ENCODE results near the gene GRIP2. TPM values are rescaled to one million over a fixed set of nuclear protein-coding genes. Genes with fewer than 3 reads are reported as not detected.

Gene GRIP2
- total and polyA plus RNA-seq, 10 donors, result 0.15 to 3.7 (median 1.2) TPM

DNA sequence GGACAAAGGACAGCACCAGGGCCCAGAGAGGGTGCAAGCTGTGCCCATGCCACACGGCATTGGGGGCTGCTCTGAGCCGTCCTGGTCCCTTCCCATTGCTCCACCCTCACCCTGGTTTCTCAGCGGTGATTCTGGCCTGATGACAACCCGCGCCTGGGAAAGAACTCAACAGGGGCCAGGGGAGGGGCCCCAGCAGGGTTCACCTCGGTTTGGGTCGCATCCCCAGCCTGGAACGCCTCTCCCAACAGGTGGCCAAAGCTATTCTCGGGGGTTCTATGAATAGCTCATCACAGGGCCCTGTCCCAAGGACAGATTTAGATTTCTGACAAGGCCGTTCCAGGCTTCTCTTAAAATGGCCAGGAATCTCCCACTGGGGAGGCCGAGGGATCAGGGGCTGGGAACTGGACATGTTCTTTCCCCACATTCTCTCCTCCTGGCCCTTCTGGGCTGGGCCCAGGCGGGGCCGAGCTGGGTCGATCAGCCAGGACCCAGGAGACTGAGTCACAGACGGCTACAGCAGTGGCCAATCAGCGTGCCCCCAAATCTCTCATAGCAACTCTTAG is 17.9 kb downstream of the GRIP2 start:
- no peak overlapping the region for H3K27ac ChIP-seq
- no peaks in the 10 kb centered on the region for H3K9me3 ChIP-seq
- intact Hi-C loops (cut with DNase I; ENCODE audit: low total_unique reads), result no loop called here
- no peak for DNase-seq
- peaks cover 0 to 24% (median 0%) of the 10 kb centered on the region in 6 donors for H3K4me1 ChIP-seq
- peaks cover 0 to 6% (median 0%) of the 10 kb centered on the region in 6 donors for H3K36me3 ChIP-seq
- H3K4me3 ChIP-seq, result no peak overlapping the region
- 68 to 83% (median 81%) methylated on average over 9 to 16 of the region's 16 CpGs for WGBS, 5 donors
- H3K27me3 ChIP-seq (replicated peaks in 1 of 7), result peaks cover 0 to 7% (median 0%) of the 10 kb centered on the region in 7 donors
- TF ChIP-seq POLR2A (IDR thresholded peaks at IDR 0.05) (no peak), POLR2AphosphoS5 (IDR thresholded peaks at IDR 0.05) (no peak)
- TF ChIP-seq, protein P1, sequence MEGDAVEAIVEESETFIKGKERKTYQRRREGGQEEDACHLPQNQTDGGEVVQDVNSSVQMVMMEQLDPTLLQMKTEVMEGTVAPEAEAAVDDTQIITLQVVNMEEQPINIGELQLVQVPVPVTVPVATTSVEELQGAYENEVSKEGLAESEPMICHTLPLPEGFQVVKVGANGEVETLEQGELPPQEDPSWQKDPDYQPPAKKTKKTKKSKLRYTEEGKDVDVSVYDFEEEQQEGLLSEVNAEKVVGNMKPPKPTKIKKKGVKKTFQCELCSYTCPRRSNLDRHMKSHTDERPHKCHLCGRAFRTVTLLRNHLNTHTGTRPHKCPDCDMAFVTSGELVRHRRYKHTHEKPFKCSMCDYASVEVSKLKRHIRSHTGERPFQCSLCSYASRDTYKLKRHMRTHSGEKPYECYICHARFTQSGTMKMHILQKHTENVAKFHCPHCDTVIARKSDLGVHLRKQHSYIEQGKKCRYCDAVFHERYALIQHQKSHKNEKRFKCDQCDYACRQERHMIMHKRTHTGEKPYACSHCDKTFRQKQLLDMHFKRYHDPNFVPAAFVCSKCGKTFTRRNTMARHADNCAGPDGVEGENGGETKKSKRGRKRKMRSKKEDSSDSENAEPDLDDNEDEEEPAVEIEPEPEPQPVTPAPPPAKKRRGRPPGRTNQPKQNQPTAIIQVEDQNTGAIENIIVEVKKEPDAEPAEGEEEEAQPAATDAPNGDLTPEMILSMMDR (IDR thresholded peaks at IDR 0.05 in 8 of 11, conservative IDR thresholded peaks at IDR 0.05 in 3 of 11), result no peak

DNA sequence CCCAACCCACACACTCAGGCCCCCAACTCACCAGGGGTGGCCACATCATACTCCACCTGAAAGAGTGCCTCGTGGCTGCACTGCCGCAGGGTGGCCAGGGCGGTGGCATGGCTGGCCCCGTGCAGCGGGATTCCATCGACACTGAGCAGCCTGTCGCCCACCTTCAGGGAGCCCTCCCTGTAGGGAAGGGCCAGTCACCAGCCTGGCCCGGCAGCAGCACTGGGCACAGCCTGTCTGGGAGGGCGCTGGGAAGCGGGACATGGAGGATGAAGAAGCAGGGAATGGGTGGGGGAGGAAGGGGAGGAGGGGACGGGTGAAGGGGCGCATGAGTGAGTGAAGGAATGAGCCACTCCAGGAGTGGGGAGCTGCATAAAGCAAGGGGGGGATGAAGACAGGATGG is 18.5 kb downstream of the GRIP2 start:
- 80 to 88% (median 83%) methylated on average over 12 of the region's 12 CpGs for WGBS, 5 donors
- H3K4me3 ChIP-seq, result no peak overlapping the region
- peaks cover 0 to 6% (median 0%) of the 10 kb centered on the region in 6 donors for H3K36me3 ChIP-seq
- peaks cover 0 to 24% (median 0%) of the 10 kb centered on the region in 6 donors for H3K4me1 ChIP-seq
- H3K27ac ChIP-seq, result no peak overlapping the region
- H3K27me3 ChIP-seq (replicated peaks in 1 of 7), result peaks cover 0 to 7% (median 0%) of the 10 kb centered on the region in 7 donors
- peak; percentile 65 for DNase-seq
- H3K9me3 ChIP-seq, result no peaks in the 10 kb centered on the region
- intact Hi-C loops (cut with DNase I; ENCODE audit: low total_unique reads), result no loop called here
- TF ChIP-seq POLR2AphosphoS5 (IDR thresholded peaks at IDR 0.05) (no peak), POLR2A (IDR thresholded peaks at IDR 0.05) (no peak)
- TF ChIP-seq, protein P1 (IDR thresholded peaks at IDR 0.05 in 8 of 11, conservative IDR thresholded peaks at IDR 0.05 in 3 of 11), result no peak

DNA sequence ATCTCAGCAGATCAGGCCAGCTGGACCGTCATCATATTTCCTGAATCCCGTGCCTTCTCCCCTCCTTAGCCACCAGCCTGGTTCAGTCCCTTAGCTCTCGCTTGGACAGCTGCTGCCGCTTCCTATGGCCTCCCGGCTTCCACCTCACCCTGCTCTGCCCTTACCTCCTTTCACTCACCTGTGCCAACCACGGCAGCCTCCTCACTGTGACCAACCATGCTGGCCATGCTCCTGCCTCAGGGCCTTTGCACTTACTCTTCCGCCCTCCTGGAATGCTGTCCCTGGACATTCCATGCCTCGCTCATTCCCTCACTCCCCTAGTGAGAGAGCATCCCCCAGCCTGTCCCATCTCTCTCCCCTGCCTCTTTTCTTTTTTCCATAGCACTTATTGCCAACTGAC is 19.2 kb downstream of the GRIP2 start:
- TF ChIP-seq POLR2A (IDR thresholded peaks at IDR 0.05) (no peak), POLR2AphosphoS5 (IDR thresholded peaks at IDR 0.05) (no peak)
- TF ChIP-seq, protein P1 (IDR thresholded peaks at IDR 0.05 in 8 of 11, conservative IDR thresholded peaks at IDR 0.05 in 3 of 11), result no peak
- H3K27me3 ChIP-seq (replicated peaks in 1 of 7), result peaks cover 0 to 7% (median 0%) of the 10 kb centered on the region in 7 donors
- H3K4me1 ChIP-seq, result peaks cover 0 to 19% (median 0%) of the 10 kb centered on the region in 6 donors
- H3K27ac ChIP-seq, result no peak overlapping the region
- 74 to 92% (median 88%) methylated on average over 8 of the region's 8 CpGs for WGBS, 5 donors
- H3K4me3 ChIP-seq, result no peak overlapping the region
- peaks cover 0 to 6% (median 0%) of the 10 kb centered on the region in 6 donors for H3K36me3 ChIP-seq
- H3K9me3 ChIP-seq, result no peaks in the 10 kb centered on the region
- no peak for DNase-seq
- intact Hi-C loops (cut with DNase I; ENCODE audit: low total_unique reads), result no loop called here

DNA sequence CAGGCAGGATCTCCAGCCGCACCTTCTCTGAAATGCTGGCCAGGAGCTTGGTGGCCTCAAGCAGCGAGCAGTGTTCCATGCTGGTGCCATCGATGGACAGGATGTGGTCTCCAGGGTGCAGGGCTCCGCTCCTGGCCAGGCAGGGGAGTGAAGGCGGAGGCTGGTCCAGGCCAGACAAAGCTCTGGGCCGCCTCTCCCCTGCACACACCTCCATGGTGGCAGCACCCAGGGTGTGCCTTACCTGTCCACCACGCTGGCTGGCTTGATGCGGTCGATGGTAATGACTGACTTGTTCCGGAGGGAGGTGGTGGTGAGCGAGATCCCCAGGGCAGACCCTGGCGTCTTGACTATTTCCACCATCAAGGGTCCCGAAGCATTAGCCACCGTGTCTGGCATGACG is 20.0 kb downstream of the GRIP2 start:
- Histone ChIP-seq H3K4me3 (no peak overlapping the region), H3K4me1 (peaks cover 0 to 11% (median 0%) of the 10 kb centered on the region in 6 donors), H3K9me3 (no peaks in the 10 kb centered on the region), H3K36me3 (peaks cover 0 to 6% (median 0%) of the 10 kb centered on the region in 6 donors), H3K27ac (no peak overlapping the region), H3K27me3 (replicated peaks in 1 of 7) (peaks cover 0 to 7% (median 0%) of the 10 kb centered on the region in 7 donors)
- 83 to 90% (median 87%) methylated on average over 8 to 15 of the region's 15 CpGs for whole genome bisulfite sequencing, 5 donors
- no peak for TF ChIP-seq POLR2AphosphoS5 (IDR thresholded peaks at IDR 0.05)
- no peak for TF ChIP-seq POLR2A (IDR thresholded peaks at IDR 0.05)
- TF ChIP-seq, protein P1 (IDR thresholded peaks at IDR 0.05 in 8 of 11, conservative IDR thresholded peaks at IDR 0.05 in 3 of 11), result no peak
- intact Hi-C loops (cut with DNase I; ENCODE audit: low total_unique reads), result no loop called here
- DNase-seq, result no peak

Measured in spleen (tissue), 11 donors.